Adrenal gland (tissue), 5 donors: ENCODE measurements around the gene CLDN9.

Experiments used
- CTCF ChIP-seq, 6 experiments: fragments of 450-650 bp in 4 of 6; fragments of 200-600 bp in 2 of 6; sonication (generic) in 1 of 6; IDR thresholded peaks; 1 replicate in 5 of 6; 2 replicates in 1 of 6; pipeline versions ENCODE4 v1.5.1 to v1.8.0; 2016 to 2021; ENCODE audit warnings: antibody characterized with exemption in 6 of 6, mild to moderate bottlenecking in 2 of 6, moderate library complexity in 1 of 6
- POLR2A ChIP-seq, 2 donors: fragments of 450-650 bp; IDR thresholded peaks; one replicate each; pipeline ENCODE4 v1.6.1; 2017; ENCODE audit warnings: antibody characterized with exemption in 2 of 2, mild to moderate bottlenecking in 2 of 2, moderate library complexity in 1 of 2
- donor health status: DM: no; HTN: no; CAD: no.

- TF ChIP-seq POLR2A (IDR thresholded peaks at IDR 0.05) (no peak), CTCF (IDR thresholded peaks at IDR 0.05) (no peak)
Observed at GRCh38 chr16:2964475-2965336, 48.0 kb upstream of the CLDN9 start.
